ENCODE data around the gene KHK.

KHK gene

GRCh38 chr2:27128668-27129571 lies 42.3 kb downstream of the KHK start:
- DNase-seq (ENCODE audit: low read depth) = no peak

GRCh38 chr2:27130396-27130795 lies 43.8 kb downstream of the KHK start:
- no peak for DNase-seq (ENCODE audit: low read depth)

DNA sequence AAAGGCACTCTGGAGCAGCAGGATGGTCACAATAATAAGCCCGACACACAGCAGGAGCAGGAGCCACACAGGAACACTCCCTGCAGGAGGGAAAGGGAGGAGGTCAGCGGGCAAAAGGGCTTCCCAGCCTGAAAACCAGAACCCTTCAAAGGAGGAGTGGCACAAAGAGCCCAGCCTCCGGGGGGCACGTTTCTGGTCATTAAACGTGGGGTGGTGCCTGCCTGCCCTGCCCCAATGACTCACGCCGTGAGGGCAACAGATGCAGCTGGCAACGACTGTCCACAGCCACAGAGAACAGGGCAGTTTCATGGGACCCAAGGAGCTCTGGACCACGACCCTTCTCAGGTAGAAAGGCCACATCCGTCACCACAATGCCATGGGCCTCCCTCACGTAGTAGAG lies 44.9 kb downstream of the KHK start:
- no peak for DNase-seq (ENCODE audit: low read depth)

DNA sequence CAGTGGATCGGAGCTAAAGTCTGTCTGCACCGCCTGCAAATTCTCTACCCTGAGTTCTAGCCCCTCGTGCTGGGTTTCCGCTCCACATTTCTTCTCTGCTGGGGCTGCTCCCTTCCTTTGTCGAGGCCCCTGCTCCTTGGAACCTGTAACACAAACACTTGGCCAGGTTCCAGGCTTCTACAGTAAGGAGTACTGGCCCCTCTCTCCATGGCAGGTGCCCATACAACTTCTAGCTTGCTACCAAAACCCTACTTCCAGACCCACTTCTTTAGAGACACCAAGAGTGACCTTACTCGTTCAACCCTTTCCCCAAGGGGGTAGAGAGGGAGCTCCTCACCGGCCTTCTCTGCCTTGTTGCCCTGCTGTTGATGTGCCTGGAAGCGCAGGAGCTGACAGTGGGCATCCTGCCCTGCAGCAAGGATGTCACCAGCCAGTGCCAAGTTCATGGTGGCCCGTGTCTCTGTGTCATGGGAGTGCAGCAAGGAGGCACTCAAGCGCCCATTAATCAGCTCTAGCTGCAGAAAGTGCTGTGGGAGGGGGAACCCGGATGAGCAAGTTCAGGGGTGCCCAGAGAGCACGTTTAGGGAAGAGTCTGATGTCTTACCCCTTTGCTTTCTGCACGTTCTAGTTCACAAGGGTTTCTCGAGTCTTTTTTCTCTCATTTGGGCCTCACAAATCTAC lies 46.8 kb downstream of the KHK start:
- DNase-seq (ENCODE audit: low read depth) = no peak

DNA sequence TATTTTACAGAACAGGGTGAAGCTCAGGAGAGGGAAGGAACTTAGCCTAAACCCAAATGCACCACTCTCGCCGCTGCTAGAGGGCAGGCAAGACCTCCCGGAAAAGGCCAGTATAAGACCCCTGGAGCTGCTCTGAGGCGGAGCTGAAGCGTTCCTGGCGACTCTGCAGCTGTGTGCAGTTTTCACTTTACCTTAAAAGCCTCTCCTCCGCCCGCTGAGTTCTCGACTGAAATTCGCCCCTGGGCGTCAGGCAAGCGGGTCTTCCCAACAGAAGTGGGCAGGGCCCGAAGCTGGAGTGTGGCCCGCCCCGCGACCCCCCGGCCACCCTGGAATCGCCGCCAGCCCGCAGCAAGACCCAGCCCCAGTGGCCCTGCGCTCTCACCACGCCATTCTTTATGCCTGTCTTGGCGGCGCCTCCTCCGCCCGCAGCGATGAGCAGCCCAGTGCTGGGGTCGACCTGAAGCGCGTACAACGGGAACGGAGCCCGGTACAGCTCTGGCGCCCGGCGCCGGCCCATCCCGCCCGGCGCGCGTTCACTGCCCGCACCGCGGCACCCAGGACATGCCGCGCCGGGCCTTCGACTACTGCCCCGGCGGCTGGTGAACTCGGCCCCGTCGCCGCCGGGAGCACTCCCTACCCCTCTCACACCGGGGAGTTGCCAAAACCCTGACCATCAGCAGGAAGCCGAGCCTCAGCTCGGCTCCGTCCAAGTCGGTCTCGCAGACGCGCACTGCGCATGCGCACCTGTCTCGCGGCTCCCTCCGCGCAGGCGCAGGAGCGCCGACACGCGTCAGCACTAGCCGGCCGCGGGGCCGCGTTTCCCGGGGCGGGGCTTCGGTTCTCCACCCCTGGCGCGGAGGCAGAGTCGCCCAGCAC lies 47.6 kb downstream of the KHK start, which contains the start of gene PREB:
Gene PREB, minus strand, starts transcription at position 732 of the 876 bp plus-strand sequence. Its CDS starts 215 bp downstream, at position 517.
- peak; percentile 89 for DNase-seq (ENCODE audit: low read depth)

GRCh38 chr2:27134781-27135477 lies 48.4 kb downstream of the KHK start:
- no peak for DNase-seq (ENCODE audit: low read depth)

- DNase-seq (ENCODE audit: low read depth) = no peak
Observed at GRCh38 chr2:27135478-27135955, 48.9 kb downstream of the KHK start.

DNA sequence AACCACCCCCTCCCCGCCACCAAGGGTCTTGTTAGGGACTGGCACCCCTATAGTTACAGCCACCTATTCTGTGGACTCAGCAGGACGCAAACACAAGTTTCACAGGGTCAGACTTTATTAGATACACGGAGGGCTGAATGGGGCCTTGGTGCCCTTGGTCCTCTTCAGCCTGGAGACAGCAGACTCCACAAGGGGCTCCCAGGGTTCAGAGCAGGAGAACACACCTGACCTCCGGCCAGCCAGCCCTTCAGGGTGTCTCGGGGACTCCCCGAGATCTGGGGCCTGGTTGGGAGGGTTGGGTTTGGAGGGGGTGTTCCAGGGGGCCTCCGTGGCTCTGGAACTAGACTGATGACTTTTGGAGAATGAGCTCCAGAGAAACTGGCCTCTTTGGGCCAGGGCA lies 50.2 kb downstream of the KHK start:
- no peak for DNase-seq (ENCODE audit: low read depth)

DNA sequence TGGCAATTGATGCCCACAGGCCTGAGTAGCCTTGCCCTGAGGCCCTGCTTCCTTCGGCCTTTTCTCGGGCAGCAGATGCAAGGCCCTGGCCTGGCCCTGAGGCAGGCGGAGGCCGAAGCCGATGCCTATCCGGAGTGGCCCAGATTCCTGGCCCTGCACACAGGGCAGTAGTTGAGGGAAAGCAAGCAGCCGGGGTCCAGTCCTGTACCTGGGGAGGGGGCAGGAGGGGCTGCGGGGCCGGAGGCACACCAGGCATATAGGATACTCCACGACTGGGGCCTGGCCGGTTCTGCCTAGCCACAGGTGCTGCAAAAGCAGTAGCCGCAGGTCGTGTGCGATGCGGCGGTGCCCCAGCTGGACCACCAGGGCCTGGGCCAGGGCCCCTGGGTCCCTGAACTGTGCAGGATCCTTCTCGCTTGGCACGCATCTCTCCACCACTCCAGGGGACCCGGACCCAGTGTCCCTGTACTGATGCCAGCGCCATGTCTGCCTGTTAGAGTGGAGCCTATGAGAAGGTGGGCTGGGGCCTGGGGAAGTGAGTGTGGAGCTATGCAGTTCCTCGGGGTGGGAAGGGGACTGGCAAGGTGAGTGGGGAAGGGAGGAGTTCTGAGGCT lies 50.9 kb downstream of the KHK start:
- DNase-seq (ENCODE audit: low read depth) = no peak

DNA sequence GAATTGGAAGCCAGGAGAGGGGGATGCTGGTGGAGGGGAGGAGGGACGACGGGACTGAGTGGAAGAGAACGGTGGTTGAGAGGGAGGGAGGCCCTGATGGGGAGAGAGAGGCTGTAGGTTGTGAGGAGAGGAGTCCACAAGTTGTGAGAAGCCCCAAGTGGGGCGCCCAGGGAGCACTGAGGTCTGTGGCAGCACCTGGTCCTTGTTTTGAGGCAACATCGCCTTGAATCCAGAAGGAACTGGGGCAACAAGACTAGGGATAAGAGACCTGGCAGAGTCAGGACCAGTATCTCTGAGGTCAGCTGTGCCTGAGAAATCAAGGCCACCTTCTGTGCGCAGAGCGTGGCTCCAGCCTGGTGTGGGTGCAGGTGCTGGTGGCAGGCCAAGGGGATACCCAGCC lies 51.5 kb downstream of the KHK start:
- DNase-seq (ENCODE audit: low read depth) = no peak

DNA sequence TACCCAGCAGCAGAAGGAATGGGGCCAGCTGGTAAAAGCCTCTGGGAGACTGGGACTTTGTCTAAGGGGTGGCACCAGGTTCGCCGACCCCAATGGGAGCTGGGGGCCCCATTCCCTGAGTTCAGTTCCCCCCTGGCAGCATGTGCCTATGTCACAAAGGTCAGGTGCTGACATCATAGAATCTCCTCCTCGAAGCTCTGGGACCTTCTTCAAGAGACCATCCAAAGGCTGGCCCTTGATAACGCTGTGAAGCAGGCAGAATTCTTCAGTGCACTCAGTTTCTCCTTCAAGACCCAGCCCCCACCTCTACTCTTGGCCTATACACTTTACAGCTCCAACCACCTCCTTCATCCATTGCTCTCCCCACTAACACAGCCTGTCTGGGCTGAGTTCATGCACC lies 52.7 kb downstream of the KHK start, which contains the start of gene PRR30:
Gene PRR30, minus strand, starts transcription at position 101 of the 400 bp plus-strand sequence. CDS start 1,081 bp downstream, outside the sequence.
- DNase-seq (ENCODE audit: low read depth) = no peak

GRCh38 chr2:27143285-27143684 lies 56.7 kb downstream of the KHK start:
- DNase-seq (ENCODE audit: low read depth) = no peak

DNA sequence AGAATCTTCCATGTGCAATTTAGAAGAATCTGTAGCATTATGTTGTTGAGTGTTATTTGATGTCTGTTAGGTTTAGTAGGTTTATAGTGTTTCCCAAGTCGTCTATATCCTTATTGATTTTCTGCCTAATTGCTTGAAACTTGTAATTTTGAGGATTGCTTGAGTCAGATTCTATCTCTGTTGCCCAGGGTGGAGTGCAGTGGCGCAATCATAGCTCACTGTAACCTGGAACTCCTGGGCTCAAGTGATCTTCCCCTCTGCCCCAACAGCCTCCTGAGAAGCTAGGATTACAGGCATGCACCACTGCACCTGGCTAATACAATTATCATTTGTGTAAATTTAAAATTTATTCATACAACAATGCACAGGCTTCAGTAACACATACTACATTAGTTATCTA lies 59.1 kb downstream of the KHK start:
- DNase-seq (ENCODE audit: low read depth) = no peak

DNA sequence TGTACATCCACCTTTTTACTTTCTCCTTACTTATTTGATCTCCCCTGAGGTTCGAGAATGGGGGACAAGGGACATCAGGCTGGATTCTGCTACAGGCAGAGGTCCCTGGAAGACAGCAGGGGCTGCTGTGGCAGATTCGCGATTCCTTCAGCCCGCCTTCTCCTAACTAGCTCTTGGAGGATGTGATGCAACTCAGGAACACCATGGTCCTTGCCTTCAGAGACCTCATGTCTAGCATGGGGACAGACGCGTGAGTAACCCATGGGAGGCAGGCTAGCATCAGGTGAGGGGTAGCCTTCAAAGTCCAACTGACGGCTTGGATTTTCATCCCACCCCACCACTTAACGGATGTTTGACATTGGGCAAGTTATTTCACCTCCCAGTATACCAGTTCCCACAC lies 61.4 kb downstream of the KHK start:
- DNase-seq (ENCODE audit: low read depth) = no peak

DNA sequence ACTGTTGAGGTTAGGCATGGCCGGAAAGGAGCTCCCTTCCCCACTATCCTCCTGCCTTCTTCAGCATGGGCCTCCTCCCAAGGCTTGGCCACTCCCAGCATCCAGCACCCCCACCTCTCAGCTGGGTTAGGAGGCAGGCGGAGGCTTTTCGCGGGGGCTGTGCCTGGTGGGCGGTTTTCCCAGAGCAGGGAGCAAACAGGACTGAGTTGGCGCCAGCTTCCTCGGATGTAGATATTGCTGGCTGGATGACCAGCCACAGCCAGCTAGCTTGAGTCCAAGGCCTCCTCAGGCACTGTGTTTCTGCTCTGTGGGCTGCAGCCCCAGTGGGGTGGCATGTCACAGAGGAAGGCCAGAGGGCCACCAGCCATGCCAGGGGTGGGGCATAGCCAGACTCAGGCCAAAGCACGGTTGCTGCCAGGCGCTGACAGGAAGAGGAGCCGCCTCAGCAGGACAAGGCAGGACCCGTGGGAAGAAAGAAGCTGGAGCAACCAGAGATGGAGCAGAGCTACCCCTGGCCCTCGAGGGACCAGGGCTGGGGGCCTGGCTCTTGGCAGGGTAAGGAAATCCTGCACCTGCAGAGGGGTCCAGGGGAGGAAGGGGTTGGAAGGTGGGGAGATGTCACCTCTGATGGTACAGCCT lies 62.3 kb downstream of the KHK start, which contains the start of gene TCF23:
Gene TCF23, plus strand, starts transcription at position 204 of the 639 bp plus-strand sequence. Its CDS starts 130 bp downstream, at position 334.
- DNase-seq (ENCODE audit: low read depth) = peak; percentile 43

- DNase-seq (ENCODE audit: low read depth) = no peak
Observed at GRCh38 chr2:27149570-27150405, 63.2 kb downstream of the KHK start.
